SU-DHL-6 (cell line): ENCODE measurements around the gene PTPN1.

ENCODE experiments used
- H2AFZ ChIP-seq: fragments of 200-600 bp; sonication (generic); 2 replicates; pipeline ENCODE4 v1.6.1; 2014; ENCODE audit warnings: low read depth, mild to moderate bottlenecking, moderate library complexity, mixed read lengths, antibody characterized with exemption, low read length; ENCODE audit not compliant: severe bottlenecking
- H3F3A ChIP-seq: fragments of 200-600 bp; shearing (Covaris generic); 2 replicates; pipeline ENCODE4 v1.6.0; 2016; ENCODE audit warnings: antibody characterized with exemption, mild to moderate bottlenecking; ENCODE audit not compliant: insufficient read depth
- H3K27ac ChIP-seq: fragments of 200-600 bp; sonication (generic); 2 replicates; pipeline ENCODE4 v1.5.1; 2016; ENCODE audit warnings: low read depth, mild to moderate bottlenecking, low read length, moderate library complexity, mixed read lengths
- H3K27me3 ChIP-seq: fragments of 200-600 bp; sonication (generic), shearing (Covaris generic); 2 replicates; pipeline ENCODE4 v1.6.0; 2014; ENCODE audit warnings: mild to moderate bottlenecking, low read length
- H3K36me3 ChIP-seq: fragments of 200-600 bp; sonication (generic); 2 replicates; pipeline ENCODE4 v1.6.1; 2014; ENCODE audit warnings: mild to moderate bottlenecking, low read length, mixed read lengths
- H3K4me2 ChIP-seq: fragments of 300-600, 200-600 bp; shearing (Covaris generic), sonication (generic); 2 replicates; pipeline ENCODE4 v1.6.0; 2014; ENCODE audit warnings: low read length, low read depth, mild to moderate bottlenecking; ENCODE audit not compliant: poor library complexity, severe bottlenecking
- H3K4me3 ChIP-seq: fragments of 200-600 bp; sonication (generic); 2 replicates; pipeline ENCODE4 v1.5.1; 2014; ENCODE audit warnings: antibody characterized with exemption, low read length, mild to moderate bottlenecking, mixed read lengths; ENCODE audit not compliant: insufficient read depth, poor library complexity, severe bottlenecking
- H3K79me2 ChIP-seq: fragments of 200-600 bp; sonication (generic); 2 replicates; pipeline ENCODE4 v1.6.1; 2014; ENCODE audit warnings: mild to moderate bottlenecking, low read length, moderate library complexity; ENCODE audit not compliant: insufficient read depth
- H3K9ac ChIP-seq: fragments of 200-600 bp; sonication (generic); 2 replicates; pipeline ENCODE4 v1.7.0; 2014; ENCODE audit warnings: mild to moderate bottlenecking, low read length
- H3K9me2 ChIP-seq: fragments of 200-600 bp; sonication (generic); replicated peaks from 2 replicates; pipeline ENCODE4 v1.6.1; 2014; ENCODE audit warnings: low read length; ENCODE audit not compliant: insufficient read depth
- H3K9me3 ChIP-seq: fragments of 200-600 bp; sonication (generic); 2 replicates; pipeline ENCODE4 v1.6.1; 2014; ENCODE audit warnings: low read length, mixed read lengths; ENCODE audit not compliant: insufficient read depth
- H4K20me1 ChIP-seq: fragments of 200-600 bp; sonication (generic); 2 replicates; pipeline ENCODE4 v1.6.1; 2014; ENCODE audit warnings: low read depth, mild to moderate bottlenecking, antibody characterized with exemption, low read length, moderate library complexity, mixed read lengths
- CTCF ChIP-seq: fragments of 200-600 bp; sonication (generic); IDR thresholded peaks from one replicate; pipeline ENCODE4 v1.5.1; 2017; ENCODE audit warnings: antibody characterized with exemption, mild to moderate bottlenecking, low read length, moderate library complexity; ENCODE audit not compliant: insufficient read depth, poor library complexity, severe bottlenecking
- EZH2phosphoT487 ChIP-seq: fragments of 200-600 bp; sonication (generic), shearing (Covaris generic); conservative IDR thresholded peaks from 2 replicates; pipeline ENCODE4 v1.6.1; 2018; ENCODE audit warnings: mild to moderate bottlenecking, antibody characterized with exemption, low read length, moderate library complexity, mixed read lengths

Gene PTPN1

GRCh38 chr20:50634191-50634590 lies 124.0 kb downstream of the PTPN1 start:
- H2AFZ ChIP-seq, result no peak overlapping the region
- H3K9ac ChIP-seq, result no peak overlapping the region
- no peaks in the 10 kb centered on the region for H3K27me3 ChIP-seq
- no peaks in the 10 kb centered on the region for H3K9me2 ChIP-seq
- H3K27ac ChIP-seq, result no peak overlapping the region
- H3K4me3 ChIP-seq, result no peak overlapping the region
- no peaks in the 10 kb centered on the region for H4K20me1 ChIP-seq
- no peaks in the 10 kb centered on the region for H3K79me2 ChIP-seq
- H3K9me3 ChIP-seq, result no peaks in the 10 kb centered on the region
- TF ChIP-seq EZH2phosphoT487 (no peak), CTCF (no peak)
- H3F3A ChIP-seq, result no peaks in the 10 kb centered on the region
- H3K36me3 ChIP-seq, result no peaks in the 10 kb centered on the region
- no peak overlapping the region for H3K4me2 ChIP-seq
